G401.6 (cell line): ENCODE data around the gene AGPAT3.

Experiments
- FAIRE-seq: peaks from 2 replicates; lab custom pipeline; 2012; peaks lifted over from hg19 to GRCh38; lab: Jason Lieb, UNC

AGPAT3 gene

DNA sequence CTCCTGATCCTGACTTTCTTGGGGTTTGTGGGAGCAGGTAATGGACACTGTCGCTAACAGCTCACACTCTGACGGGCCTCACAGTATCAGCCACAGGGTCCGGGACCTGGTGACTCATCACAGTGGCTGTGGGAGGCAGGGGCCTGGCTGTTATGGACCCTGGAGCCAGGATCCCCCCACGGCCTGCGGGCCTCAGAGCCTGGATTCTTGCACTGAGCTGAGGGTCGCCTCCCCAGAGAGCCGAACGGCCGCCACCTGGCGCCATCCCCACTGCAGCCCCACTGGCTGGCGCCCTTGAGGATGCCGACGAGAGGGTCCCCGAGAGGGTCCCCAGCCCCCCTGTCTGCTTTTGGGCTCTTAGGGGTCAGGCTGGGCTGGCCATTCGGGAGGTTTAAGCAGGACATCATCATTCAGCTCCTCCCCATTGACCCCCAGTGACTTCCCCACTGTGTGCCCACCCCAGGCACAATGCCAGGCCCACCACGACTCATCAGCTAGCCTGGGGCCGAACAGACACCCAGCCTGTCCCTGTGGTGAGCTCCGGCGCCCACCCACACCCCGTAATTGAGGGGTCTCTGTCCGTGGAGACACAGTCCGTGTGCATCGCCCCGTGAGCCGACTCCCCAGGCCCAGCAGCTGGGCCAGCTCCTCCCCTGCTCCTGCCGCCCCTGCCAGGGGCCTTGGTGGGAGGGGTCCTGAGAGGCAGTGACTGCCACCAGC, 116.3 kb downstream of the AGPAT3 start:
- FAIRE-seq, result no peak

DNA sequence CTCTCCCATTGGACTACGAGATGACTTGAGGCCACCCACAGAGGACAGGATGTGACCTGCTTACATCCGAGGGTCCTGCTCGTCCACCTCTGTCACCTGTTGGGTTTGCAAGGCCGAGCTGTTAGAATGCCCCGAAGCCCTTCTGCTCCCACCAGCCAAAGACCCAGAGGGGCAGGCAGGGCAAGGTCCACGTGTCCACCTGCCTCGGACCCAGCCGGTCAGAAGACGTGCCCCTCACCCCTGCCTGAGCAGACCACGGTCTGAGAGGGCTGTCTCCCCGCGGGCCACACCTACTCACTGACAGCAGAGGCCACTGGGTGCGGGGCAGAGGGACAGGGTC, 116.8 kb downstream of the AGPAT3 start:
- FAIRE-seq, result no peak

- no peak for FAIRE-seq
Observed at GRCh38 chr21:43982489-43983078, 117.6 kb downstream of the AGPAT3 start.

DNA sequence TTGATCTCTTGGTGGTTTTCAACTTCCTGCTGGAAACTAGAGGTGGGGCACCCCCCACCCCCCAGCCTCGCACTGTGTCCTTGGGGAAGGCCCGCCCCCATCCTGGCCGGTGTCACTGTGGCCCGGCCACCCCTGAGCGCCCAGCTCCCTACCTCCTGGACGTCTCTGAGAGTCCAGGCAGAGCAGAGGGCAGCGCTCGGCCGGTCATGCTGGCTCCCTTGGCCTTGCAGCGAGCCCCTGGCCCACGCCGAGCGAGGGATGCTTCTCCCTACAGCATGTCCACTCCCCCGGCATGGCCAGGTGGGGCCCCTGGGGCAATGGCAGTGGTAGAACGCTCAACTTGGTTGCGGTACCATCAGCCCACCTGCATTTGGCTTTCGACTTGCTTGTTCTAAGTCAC, 118.4 kb downstream of the AGPAT3 start:
- no peak for FAIRE-seq

DNA sequence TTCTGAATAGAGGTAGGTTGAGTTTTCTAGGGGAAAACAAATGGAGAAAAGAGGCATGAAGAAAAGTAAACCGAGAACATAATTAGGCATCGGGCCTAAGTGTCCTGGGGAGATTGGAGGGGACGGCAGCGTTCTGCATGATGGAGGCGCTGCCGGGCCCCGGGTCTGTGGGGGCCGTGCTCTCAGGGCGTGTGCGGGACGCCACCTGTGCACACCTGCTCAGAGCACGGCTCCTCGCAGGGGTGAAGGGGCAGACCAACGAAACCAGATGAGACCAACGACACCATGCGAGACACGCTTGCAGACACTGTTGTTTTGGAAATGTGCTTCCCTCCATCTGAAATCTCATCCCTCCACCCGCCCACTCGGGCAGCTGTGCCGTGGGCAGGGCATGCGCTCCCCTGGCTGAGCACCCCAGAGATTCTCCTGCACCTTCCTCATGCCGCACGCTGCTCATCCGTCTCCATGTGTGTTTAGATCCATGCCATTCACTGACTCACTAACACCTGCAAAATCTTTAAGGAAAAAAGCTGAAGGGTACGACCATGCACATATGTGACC, 118.9 kb downstream of the AGPAT3 start:
- no peak for FAIRE-seq

- no peak for FAIRE-seq
Observed at GRCh38 chr21:43984905-43985689, 120.1 kb downstream of the AGPAT3 start.

GRCh38 chr21:43985690-43986251, 120.7 kb downstream of the AGPAT3 start:
- FAIRE-seq, result no peak

- FAIRE-seq, result no peak
Observed at GRCh38 chr21:43986544-43987451, 121.8 kb downstream of the AGPAT3 start.

GRCh38 chr21:43987509-43987908, 122.5 kb downstream of the AGPAT3 start:
- FAIRE-seq, result no peak

- no peak for FAIRE-seq
Observed at GRCh38 chr21:43988016-43988415, 123.0 kb downstream of the AGPAT3 start.

DNA sequence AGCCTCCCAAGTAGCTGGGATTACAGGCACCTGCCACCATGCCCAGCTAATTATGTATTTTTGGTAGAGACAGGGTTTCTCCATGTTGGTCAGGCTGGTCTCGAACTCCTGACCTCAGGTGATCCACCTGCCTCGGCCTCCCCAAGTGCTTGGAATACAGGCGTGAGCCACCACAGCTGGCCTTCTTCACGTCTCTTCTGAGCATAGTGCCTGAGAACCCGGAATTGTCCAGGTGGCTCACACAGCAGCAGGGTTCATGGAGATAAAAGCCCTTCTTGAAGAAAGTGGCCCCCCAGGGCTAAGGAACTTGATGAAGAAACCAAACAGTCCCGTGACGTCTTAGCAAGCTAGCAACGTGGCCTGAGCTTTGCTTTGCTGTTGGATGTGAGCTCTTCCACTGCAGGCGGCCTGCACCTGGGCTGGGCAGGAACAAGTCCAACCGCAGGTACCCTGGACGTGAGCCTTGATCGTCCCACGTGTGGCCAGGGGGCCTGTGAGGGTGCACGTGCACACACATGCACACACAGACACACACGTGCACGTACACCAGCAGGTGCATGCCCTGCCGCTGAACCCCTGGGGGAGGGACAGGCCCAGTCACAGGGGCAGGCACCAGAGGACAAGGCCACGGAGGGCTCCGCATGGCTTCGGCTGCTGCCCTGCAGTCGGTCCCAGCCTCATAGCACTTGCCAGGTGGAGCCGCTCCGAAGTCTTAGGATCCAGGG, 123.6 kb downstream of the AGPAT3 start:
- no peak for FAIRE-seq

GRCh38 chr21:43989401-43989800, 124.4 kb downstream of the AGPAT3 start:
- no peak for FAIRE-seq

DNA sequence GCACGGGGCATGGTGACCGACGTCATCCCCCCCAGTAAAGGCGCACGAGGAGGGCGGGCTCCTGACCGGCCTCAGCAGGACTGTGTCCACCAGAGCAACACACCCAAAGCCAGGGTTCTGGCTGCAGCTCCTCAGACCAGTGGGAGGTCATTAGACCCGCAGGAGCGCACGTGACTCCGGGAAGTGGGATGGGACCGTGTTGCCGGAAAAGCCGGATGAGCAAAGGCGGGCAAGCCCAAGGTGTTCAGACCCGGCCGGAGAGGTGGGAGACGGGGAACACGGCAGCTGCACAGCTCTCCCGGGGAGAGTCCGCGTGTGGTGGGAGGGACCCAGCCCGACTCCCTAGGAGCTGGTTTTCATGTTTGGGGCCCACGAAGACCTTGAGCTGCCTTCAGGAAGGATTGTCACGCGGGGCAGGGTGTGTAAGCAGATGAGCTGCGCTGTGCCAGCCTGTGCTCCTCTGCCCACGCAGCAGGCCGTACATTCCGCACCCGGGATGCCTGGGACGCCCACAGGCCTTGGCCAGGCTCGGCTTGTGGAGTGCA, 126.5 kb downstream of the AGPAT3 start:
- FAIRE-seq, result no peak

GRCh38 chr21:43992121-43992520, 127.1 kb downstream of the AGPAT3 start:
- FAIRE-seq, result no peak

DNA sequence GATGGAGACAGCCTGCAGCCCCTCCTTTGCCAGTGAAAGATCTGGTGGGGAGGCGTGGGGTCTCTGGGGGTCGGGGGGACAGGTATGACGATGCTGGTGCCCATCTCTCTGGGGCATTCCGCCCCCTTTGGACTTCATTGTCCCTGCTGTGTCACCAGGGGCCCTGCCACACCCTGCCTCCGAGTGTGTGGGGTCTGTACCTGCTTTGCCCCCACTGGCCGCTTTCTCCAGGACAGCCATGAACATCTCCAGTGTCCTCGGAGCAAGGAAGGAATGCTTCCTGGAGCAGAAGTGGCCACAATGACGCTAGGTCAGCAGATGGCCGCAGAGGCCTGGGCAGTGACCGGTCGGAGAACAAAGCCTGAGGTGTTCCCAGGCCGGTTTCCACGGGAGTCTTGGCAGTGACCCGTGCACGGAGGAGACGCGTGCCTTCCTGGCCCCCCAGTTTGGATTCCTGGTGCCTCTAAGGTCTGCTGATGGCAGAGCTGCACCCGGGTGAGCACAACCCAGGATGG, 128.5 kb downstream of the AGPAT3 start:
- no peak for FAIRE-seq

DNA sequence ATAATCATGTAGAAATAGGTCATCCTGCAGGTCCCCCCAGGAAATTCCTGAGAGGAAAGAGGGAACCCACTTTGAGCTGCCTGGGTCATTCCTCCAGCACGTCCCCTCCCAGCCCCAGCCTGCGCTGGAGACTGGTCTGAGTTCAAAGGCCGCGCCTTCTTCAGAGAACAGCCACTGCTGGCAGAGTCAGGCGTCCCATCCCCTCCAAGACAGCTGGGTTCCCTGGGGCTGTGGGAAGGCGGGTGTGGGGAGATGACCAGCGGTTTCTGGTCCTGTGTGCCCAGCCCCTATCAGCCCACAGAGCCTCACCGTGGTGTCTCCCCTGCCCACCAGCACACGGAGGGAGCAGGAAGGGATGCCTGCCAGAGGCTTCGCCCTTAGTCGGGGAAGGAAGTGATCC, 129.1 kb downstream of the AGPAT3 start:
- FAIRE-seq, result no peak

- FAIRE-seq, result no peak
Observed at GRCh38 chr21:43994646-43995045, 129.6 kb downstream of the AGPAT3 start.

- FAIRE-seq, result no peak
Observed at GRCh38 chr21:43995521-43996105, 130.6 kb downstream of the AGPAT3 start.

GRCh38 chr21:43997766-43998742, 133.0 kb downstream of the AGPAT3 start:
- FAIRE-seq, result no peak
